GM12801 (cell line): ENCODE results near the gene PGAM1.
A peak's percentile ranks its signal among the peaks of the same experiment; 100 is the strongest.

Experiments
- TF ChIP-seq, protein P1 (sequence below): IDR thresholded peaks from one replicate; pipeline ENCODE4 v1.5.1; 2011; ENCODE audit warnings: control low read depth; ENCODE audit not compliant: insufficient read length; ENCODE audit errors: extremely low read depth

PGAM1 gene

DNA sequence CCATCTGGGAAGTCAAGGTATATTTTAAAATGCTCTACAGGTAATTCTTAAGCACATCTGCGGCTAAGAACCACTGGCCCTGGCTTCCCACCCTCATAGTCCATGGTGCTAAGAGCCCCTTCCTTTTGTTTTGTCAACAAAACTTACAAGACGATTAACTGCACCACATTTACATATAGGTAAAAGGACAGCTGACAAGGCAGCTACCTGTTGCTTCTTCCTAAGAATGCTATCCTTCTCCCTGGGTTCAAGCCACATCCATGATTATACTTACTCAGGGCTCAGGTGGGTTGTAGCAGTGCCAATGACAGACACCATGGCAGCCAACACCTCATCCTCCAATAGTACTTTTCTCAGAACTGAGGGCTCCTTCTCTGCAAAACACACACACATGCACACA, 36.3 kb downstream of the PGAM1 start:
- TF ChIP-seq, protein P1, sequence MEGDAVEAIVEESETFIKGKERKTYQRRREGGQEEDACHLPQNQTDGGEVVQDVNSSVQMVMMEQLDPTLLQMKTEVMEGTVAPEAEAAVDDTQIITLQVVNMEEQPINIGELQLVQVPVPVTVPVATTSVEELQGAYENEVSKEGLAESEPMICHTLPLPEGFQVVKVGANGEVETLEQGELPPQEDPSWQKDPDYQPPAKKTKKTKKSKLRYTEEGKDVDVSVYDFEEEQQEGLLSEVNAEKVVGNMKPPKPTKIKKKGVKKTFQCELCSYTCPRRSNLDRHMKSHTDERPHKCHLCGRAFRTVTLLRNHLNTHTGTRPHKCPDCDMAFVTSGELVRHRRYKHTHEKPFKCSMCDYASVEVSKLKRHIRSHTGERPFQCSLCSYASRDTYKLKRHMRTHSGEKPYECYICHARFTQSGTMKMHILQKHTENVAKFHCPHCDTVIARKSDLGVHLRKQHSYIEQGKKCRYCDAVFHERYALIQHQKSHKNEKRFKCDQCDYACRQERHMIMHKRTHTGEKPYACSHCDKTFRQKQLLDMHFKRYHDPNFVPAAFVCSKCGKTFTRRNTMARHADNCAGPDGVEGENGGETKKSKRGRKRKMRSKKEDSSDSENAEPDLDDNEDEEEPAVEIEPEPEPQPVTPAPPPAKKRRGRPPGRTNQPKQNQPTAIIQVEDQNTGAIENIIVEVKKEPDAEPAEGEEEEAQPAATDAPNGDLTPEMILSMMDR: no peak

DNA sequence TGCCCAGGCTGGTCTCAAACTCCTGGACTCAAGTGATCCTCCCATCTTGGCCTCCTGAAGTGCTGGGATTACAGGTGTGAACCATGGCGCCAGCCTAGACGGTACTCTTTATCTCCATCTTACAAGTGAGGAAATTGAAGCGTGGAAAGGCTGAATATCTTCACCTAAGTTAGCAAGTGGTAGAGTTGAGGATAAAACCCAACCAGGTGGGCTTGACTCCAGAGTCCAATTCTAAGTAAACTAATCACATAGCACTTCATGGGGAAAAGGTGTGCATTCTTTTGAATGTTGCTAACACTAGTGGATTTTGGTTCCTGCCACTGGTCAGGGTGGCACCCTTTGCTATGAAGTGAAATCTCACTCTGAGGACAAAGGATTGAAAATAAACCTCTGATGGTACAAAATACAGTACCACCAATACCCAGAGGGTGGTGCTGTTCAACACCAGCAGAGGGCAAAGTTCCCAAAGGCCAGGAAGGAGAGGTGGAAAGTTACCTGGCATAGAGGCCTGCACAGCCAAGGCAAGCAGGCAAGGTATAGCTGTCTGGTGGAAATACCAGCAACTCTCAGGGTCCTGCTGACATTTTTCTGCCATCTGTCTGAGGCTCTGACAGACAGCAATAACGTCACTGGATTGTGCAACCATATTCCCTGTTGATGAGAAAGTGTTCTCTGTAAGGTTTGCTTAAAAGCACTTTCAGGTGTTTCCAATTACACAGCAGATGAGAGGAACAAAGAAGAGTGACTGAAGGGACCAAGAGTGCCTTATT, 37.6 kb downstream of the PGAM1 start:
- TF ChIP-seq, protein P1: peak; percentile 10

DNA sequence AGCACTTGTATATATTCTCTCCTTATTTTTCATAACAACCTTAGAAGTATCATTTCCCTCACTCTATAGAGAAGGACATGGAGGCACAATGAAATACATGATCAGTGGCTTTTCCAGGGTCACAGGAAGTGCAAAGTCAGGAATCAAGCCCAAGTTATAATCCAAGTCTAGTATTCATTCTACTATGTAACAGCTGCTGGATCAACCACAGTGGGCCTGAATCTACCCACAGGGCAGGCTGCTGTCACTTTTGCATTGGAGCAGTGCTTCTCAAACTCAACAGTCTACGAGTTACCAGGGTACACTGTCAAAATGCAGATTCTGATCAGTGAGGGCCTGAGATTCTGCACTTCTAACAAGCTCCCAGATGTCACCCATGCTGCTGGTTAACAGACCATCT, 38.2 kb downstream of the PGAM1 start:
- TF ChIP-seq, protein P1: no peak

DNA sequence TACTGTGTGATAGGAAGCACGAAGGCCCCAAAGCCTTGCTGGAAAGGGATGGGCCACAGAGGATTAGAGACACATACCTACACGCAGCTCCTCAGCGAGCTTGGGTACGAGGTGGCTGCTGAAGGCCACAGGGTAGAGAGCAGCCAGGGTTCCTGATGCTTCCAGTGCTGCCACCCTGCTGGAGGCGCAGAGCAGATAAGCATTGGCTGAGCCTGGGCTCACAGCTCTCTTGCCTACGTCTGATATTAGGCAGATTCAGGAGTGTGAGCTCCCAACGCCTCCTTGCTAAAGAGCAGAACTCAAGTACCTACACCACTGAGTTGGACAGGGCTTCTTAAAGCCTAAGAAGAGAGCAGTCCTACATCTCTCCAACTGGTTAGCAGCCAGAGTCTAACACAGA, 40.0 kb downstream of the PGAM1 start:
- TF ChIP-seq, protein P1: no peak

- TF ChIP-seq, protein P1: no peak
Measured at GRCh38 chr10:97466755-97467154, 40.8 kb downstream of the PGAM1 start.

DNA sequence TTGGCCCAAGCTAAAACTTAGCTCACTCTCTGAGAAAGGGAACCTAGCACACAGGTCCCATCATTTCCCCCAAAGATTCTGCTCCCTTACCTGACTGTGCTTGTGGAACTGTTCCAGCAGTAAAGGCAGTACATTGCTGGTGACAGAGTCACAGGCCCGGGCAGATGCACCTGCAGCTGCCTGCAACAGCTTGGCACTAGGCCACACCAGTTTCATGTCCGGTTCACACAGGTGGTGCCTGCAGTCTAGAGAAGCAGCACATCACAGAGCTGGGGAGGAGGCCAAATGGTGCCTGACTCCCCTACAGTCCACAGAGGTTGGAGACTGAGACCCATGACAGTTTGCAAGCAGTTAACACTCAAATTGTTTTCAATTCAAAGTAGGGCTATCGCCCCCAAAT, 42.2 kb downstream of the PGAM1 start:
- TF ChIP-seq, protein P1: no peak

DNA sequence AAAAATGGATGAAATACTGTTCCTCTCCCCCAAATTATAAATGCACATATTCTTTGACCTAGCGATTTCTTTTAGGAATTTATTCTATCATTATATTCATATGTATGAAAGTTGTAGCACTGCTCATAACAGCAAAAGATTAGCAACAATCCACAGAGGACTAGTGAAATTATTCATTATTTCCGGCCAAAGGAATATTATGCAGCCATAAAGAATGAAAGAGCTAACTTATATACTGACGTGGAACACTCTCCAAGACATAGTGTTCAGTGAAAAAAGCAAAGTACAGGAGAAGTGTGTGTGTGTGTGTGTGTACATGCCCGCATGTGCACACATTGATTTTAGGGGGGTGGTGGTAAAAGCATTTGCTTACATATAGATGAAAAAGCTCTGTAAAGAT, 48.9 kb downstream of the PGAM1 start:
- TF ChIP-seq, protein P1: no peak
